Lung (tissue), 12 donors: ENCODE measurements around the gene SBF2. TPM values are rescaled to one million over a fixed set of nuclear protein-coding genes. Genes with fewer than 3 reads are reported as not detected.

ENCODE experiments used
- ATAC-seq: fragments of 200-7000 bp; cut with Tn5 transposase; one replicate; pipeline ENCODE4 v1.9.1; 2020; ENCODE audit warnings: moderate number of reproducible peaks; ENCODE audit not compliant: insufficient read depth, low FRiP score
- DNase-seq, 3 donors: peaks; one replicate each; pipeline ENCODE4 v3.0.0-alpha.2; 2013 to 2017
- H3K27ac ChIP-seq, 2 donors: one replicate each; pipeline ENCODE4 v1.5.1; 2013; ENCODE audit warnings: mild to moderate bottlenecking in 2 of 2, moderate library complexity in 2 of 2, control low read depth in 1 of 2, inconsistent platforms in 1 of 2, low read depth in 1 of 2, low read length in 1 of 2
- H3K27me3 ChIP-seq, 3 donors: one replicate each; pipeline ENCODE4 v1.5.1; 2013; ENCODE audit warnings: low read length in 2 of 3; ENCODE audit not compliant: control insufficient read depth in 3 of 3, insufficient read depth in 3 of 3
- H3K36me3 ChIP-seq, 4 donors: one replicate each; pipeline ENCODE4 v1.5.1; 2013; ENCODE audit warnings: low read length in 4 of 4, mild to moderate bottlenecking in 1 of 4, moderate library complexity in 1 of 4; ENCODE audit not compliant: control insufficient read depth in 4 of 4, insufficient read depth in 4 of 4
- H3K4me1 ChIP-seq, 5 donors: one replicate each; pipeline ENCODE4 v1.5.1; 2013; ENCODE audit warnings: low read length in 5 of 5, mild to moderate bottlenecking in 2 of 5, moderate library complexity in 1 of 5; ENCODE audit not compliant: control insufficient read depth in 5 of 5, insufficient read depth in 5 of 5
- H3K4me3 ChIP-seq: one replicate; pipeline ENCODE4 v1.5.1; 2013; ENCODE audit warnings: mild to moderate bottlenecking, control low read depth, moderate library complexity
- H3K9ac ChIP-seq, 2 donors: one replicate each; pipeline ENCODE4 v1.5.1; 2013; ENCODE audit warnings: low read length in 2 of 2, control low read depth in 1 of 2; ENCODE audit not compliant: insufficient read depth in 1 of 2
- H3K9me3 ChIP-seq, 4 donors: one replicate each; pipeline ENCODE4 v1.5.1; 2013; ENCODE audit warnings: low read length in 3 of 4, mild to moderate bottlenecking in 1 of 4, moderate library complexity in 1 of 4; ENCODE audit not compliant: control insufficient read depth in 4 of 4, insufficient read depth in 3 of 4
- CTCF ChIP-seq: IDR thresholded peaks from 2 replicates; pipeline ENCODE4 v1.5.1; 2012; ENCODE audit warnings: mild to moderate bottlenecking; ENCODE audit errors: control extremely low read depth, extremely low read depth
- WGBS, 2 donors: extraction: QIAGEN DNeasy Blood & Tissue Kit; methylation state at CpG; one replicate each; pipeline ENCODE4 v1.1.7; 2013; 5-methylcytosine and 5-hydroxymethylcytosine counted together
- polyA plus RNA-seq, 2 donors: library from polyadenylated mRNA; stranded (reverse); fragments of 200-250 nt; gene quantifications; one replicate each; pipeline ENCODE4 v1.2.1, GENCODE V29; 2013
- total RNA-seq, 2 donors: library from RNA; depleted of rRNA in 1 of 2; stranded (reverse); fragments of >200 nt in 1 of 2; gene quantifications; one replicate each; pipeline ENCODE4 v1.2.1, GENCODE V29; 2014 to 2021
- donor health status: control.
- donor health status: control.
- donor health status: Bipolar disorder and iron deficiency.
- donor health status: healthy.
- donor health status: DM: yes; HTN: yes; CAD: no.

The SBF2 gene
- total and polyA plus RNA-seq, 4 donors = 4.4 to 104 (median 24.9) TPM

DNA sequence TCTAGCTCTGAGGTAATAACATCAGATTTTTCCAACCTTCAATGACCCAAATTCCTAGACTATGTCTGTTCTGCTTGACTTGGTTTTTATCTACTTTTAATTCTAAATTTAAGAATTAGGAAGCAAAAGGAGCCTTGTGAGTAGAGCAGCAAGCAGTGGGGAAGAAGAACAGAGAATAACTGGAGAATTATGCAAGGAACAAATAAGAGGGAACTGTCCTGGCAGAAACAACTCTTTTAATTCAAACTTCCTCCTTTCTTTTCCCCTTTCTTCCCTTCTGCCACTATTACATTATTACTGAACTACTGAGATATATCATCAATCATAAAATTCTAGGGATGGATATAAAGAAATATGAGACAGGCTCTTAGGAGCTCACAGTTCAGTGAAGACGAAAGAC, 276.1 kb downstream of the SBF2 start:
- no peak for ATAC-seq
- no peaks in the 10 kb centered on the region for H3K27me3 ChIP-seq
- no peak overlapping the region for H3K27ac ChIP-seq
- no peak overlapping the region for H3K9ac ChIP-seq
- H3K9me3 ChIP-seq = no peaks in the 10 kb centered on the region
- H3K4me1 ChIP-seq = peaks cover 0 to 9% (median 3%) of the 10 kb centered on the region in 5 donors
- no peak for DNase-seq
- no peak for TF ChIP-seq CTCF
- H3K4me3 ChIP-seq = no peak overlapping the region
- peaks cover 0 to 5% (median 0%) of the 10 kb centered on the region in 4 donors for H3K36me3 ChIP-seq
- 92 to 95% methylated on average over 1 of the region's 1 CpG for WGBS, 2 donors

DNA sequence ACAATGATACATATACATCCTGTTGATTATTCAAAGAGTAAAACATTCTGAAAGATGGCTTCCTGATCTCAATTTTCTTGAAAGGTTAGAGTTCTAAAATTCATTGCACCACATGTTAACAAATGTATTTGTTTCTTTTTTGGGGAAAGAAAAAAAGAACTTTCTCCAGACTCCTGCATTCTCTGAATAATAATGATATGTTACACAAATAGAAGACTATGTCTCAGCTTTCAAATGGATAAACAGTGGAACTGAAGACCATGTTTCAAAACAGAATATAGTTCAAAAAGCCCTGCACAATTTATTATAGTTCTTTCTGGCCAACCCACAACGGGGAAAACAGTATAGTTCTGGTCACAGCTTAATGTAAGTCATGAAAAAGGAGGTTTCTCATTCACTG, 277.0 kb downstream of the SBF2 start:
- Histone ChIP-seq H3K9ac (no peak overlapping the region), H3K9me3 (peaks cover 0 to 4% (median 0%) of the 10 kb centered on the region in 4 donors), H3K4me3 (no peak overlapping the region), H3K4me1 (peaks cover 0 to 6% (median 3%) of the 10 kb centered on the region in 5 donors), H3K27ac (no peak overlapping the region), H3K36me3 (peaks cover 0 to 5% (median 0%) of the 10 kb centered on the region in 4 donors), H3K27me3 (no peaks in the 10 kb centered on the region)
- WGBS, 2 donors = 48 to 76% methylated on average over 1 of the region's 1 CpG
- ATAC-seq = no peak
- no peak for DNase-seq
- TF ChIP-seq CTCF = no peak

DNA sequence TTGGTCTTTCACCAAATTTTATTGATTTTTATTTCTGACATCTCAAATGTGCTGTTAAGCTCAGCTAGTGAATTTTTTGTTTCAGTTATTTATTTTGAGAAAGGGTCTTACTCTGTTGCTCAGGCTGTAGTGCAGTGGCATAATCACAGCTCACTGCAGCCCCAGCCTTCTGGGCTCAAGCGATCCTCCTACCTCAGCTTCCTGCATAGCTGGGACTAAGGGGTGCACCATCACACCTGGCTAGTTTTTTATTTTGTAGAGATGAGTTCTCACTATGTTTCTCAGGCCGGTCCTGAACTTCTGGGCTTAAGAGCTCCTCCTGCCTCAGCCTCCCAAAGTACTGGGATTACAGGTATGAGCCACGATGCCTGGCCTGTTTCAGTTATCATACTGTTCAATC, 282.0 kb downstream of the SBF2 start:
- Histone ChIP-seq H3K4me1 (peaks cover 0 to 2% (median 0%) of the 10 kb centered on the region in 5 donors), H3K27ac (no peak overlapping the region), H3K27me3 (no peaks in the 10 kb centered on the region), H3K4me3 (no peak overlapping the region), H3K9me3 (peaks cover 0 to 8% (median 2%) of the 10 kb centered on the region in 4 donors), H3K9ac (no peak overlapping the region), H3K36me3 (peaks cover 0 to 5% (median 2%) of the 10 kb centered on the region in 4 donors)
- WGBS, 2 donors = 96 to 100% methylated on average over 3 of the region's 3 CpGs
- DNase-seq = no peak
- no peak for TF ChIP-seq CTCF
- no peak for ATAC-seq

- H3K4me1 ChIP-seq = peaks cover 0 to 7% (median 0%) of the 10 kb centered on the region in 5 donors
- no peak for TF ChIP-seq CTCF
- peak in 1 of 3 donors; percentile 8 for DNase-seq
- WGBS, 2 donors = 74 to 88% methylated on average over 5 of the region's 5 CpGs
- no peaks in the 10 kb centered on the region for H3K36me3 ChIP-seq
- H3K27me3 ChIP-seq = no peaks in the 10 kb centered on the region
- no peak overlapping the region for H3K27ac ChIP-seq
- peaks cover 0 to 8% (median under 1%) of the 10 kb centered on the region in 4 donors for H3K9me3 ChIP-seq
- H3K9ac ChIP-seq = no peak overlapping the region
- no peak overlapping the region for H3K4me3 ChIP-seq
- no peak for ATAC-seq
Measured at GRCh38 chr11:10005955-10006525, 288.0 kb downstream of the SBF2 start.
